GM03348 (cell line): ENCODE data around the gene RPRM.
"Not testable (repeated sequence)": the region's sequence is repeated elsewhere in the genome, so short reads cannot be mapped to it uniquely, and the experiment has no call there.

ENCODE experiments used
- DNase-seq: peaks from one replicate; pipeline ENCODE4 v3.0.0; 2012; ENCODE audit warnings: low spot score

RPRM gene

GRCh38 chr2:153455861-153456260 lies 22.7 kb downstream of the RPRM start:
- DNase-seq, result no peak

GRCh38 chr2:153455403-153455802 lies 23.2 kb downstream of the RPRM start:
- DNase-seq, result no peak

- no peak for DNase-seq
Observed at GRCh38 chr2:153451611-153452010, 27.0 kb downstream of the RPRM start.

DNA sequence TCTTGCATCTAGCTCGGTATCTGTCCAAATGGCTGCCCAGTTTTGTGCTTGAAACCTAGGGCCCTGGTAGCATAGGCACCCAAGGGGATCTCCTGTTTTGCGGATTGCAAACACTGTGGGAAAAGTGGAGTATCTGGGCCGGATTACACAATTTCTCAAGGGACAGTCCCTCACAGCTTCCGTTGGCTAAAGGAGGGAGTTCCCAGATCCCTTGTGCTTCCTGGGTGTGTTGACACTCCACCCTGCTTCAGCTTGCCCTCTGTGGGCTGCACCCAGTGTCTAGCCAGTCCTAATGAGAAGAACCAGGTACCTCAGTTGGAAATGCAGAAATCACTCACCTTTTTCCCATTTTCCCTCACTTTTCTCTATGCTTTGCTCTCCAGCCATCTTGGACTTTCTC lies 35.5 kb downstream of the RPRM start:
- DNase-seq, result no peak

DNA sequence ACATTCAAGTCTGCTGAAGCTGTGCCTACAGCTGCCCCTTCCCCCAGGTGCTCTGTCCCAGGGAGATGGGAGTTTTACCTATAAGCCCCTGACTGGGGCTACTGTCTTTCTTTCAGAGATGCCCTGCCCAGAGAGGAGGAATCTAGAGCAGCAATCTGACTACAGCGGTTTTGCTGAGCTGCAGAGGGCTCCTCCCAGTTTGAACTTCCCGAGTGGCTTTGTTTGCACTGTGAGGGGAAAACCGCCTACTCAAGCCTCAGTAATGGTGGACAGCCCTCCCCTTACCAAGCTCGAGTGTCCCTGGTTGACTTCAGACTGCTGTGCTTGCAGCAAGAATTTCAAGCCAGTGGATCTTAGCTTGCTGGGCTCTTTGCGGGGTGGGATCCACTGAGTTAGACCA lies 35.9 kb downstream of the RPRM start:
- not testable (repeated sequence) for DNase-seq

GRCh38 chr2:153440090-153440489 lies 38.5 kb downstream of the RPRM start:
- not testable (repeated sequence) for DNase-seq

DNA sequence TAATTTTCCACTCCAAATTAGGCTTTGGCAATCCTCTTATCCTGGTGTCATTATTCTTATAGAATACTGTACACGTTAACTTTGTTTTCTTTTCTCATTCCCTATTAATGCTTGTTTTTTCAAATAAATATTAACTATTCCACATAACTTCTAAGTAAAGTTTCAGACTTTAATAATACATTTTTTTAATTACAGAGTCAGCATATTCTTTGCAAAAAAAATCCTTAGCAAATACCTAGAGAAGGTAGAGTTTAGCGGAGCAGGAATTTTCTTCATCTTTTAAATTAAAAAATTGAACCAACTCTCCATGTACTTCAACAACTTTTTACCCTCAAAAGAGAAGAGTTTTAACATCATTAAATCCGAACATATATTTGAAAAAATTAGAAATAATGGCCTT lies 45.2 kb downstream of the RPRM start:
- DNase-seq, result no peak

- DNase-seq, result no peak
Observed at GRCh38 chr2:153432381-153432780, 46.2 kb downstream of the RPRM start.

- no peak for DNase-seq
Observed at GRCh38 chr2:153431114-153431513, 47.4 kb downstream of the RPRM start.
